GM13977 (cell line): Measurements from ENCODE around the gene EIF2B5.

Experiments
- DNase-seq: peaks from one replicate; pipeline ENCODE4 v3.0.0; 2012; ENCODE audit warnings: low spot score
- CTCF ChIP-seq: IDR thresholded peaks from 2 replicates; pipeline ENCODE4 v1.5.1; 2012; ENCODE audit warnings: mild to moderate bottlenecking, control low read depth; ENCODE audit not compliant: insufficient read depth; ENCODE audit errors: extremely low read depth, missing control alignments
- in situ Hi-C: fragments of 300-500 bp; cut with MboI; formaldehyde crosslinking; loops from one replicate; pipeline ENCODE4 v1.12.0; 2022; ENCODE audit warnings: low sequenced_read_pairs, low pct_unique_long_range_greater_than_20kb, mixed read lengths, inconsistent platforms; ENCODE audit not compliant: unreplicated experiment

EIF2B5 gene

GRCh38 chr3:184189421-184189820 lies 54.3 kb downstream of the EIF2B5 start:
- no peak for TF ChIP-seq CTCF
- in situ Hi-C loops, result no loop called here
- DNase-seq, result no peak

DNA sequence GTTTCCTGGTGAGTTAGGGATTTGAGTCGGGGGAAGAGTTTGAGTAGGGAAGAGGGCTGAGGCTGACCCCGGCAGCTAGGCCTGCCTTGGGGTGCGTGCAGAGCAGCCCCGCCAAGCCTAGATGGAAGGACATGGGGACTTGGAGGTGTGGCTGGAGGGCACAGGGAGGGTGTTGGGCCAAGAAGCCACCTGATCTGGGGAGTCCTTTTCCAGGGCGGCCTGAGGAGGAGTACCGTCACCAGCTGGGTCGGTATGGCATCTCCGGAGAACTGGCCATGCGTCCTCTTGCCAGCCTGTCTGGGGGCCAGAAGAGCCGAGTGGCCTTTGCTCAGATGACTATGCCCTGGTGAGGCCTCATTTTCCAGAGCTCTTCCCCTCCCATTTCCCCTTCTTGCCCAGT lies 57.7 kb downstream of the EIF2B5 start:
- TF ChIP-seq CTCF, result no peak
- DNase-seq, result no peak
- in situ Hi-C loops, result no loop called here

DNA sequence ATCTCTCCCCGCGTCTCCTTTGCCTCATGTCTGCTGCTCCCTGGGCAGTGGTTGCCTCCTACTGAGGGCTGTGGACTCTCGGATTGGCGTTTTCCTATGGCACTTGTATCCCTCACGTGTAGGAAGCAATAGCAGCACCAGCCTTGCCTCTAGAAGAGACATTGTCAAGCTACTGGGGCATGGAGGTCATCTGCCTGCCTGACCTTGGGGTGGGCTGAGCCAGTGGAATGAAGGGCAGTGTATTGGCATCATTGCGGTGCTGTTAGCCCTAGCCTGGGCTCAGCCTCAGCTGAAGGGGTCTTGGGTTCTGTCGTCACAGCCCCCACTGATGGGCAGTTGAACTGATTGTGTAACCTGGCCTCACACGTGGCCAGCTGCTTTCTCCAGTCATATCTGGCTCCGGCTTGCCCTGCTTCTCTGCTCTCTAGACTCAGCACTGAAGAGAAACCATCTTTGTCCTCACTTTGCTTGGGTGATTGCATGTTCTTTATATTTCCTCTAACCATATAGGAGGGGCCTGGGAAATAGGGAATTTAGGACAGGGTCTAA lies 58.9 kb downstream of the EIF2B5 start:
- TF ChIP-seq CTCF, result no peak
- in situ Hi-C loops, result no loop called here
- no peak for DNase-seq
